CD14-positive monocyte (primary cell): ENCODE data around the gene OPN4. TPM values are rescaled to one million over a fixed set of nuclear protein-coding genes. Genes with fewer than 3 reads are reported as not detected.
A peak's percentile ranks its signal among the peaks of the same experiment; 100 is the strongest.

Experiments used
- DNase-seq, 3 donors: peaks; one replicate each; pipeline ENCODE4 v3.0.0-alpha.2; 2011 to 2022
- H2AFZ ChIP-seq: 2 replicates; pipeline ENCODE4 v1.6.0; 2012; ENCODE audit warnings: mild to moderate bottlenecking, low read depth, low read length, inconsistent platforms; ENCODE audit not compliant: insufficient read depth, poor library complexity, severe bottlenecking
- H3K27ac ChIP-seq, 2 donors: 1 replicate in 1 of 2; 2 replicates in 1 of 2; pipeline ENCODE4 v1.5.1; 2012 to 2013; ENCODE audit warnings: low read length in 2 of 2, control low read depth in 1 of 2, inconsistent platforms in 1 of 2, low read depth in 1 of 2, mild to moderate bottlenecking in 1 of 2
- H3K27me3 ChIP-seq, 2 donors: one replicate each; pipeline versions ENCODE4 v1.6.0 to v1.6.1; 2011 to 2013; ENCODE audit warnings: low read length in 2 of 2; ENCODE audit not compliant: control insufficient read depth in 2 of 2, insufficient read depth in 2 of 2
- H3K36me3 ChIP-seq, 2 donors: replicated peaks in 1 of 2; 1 replicate in 1 of 2; 2 replicates in 1 of 2; pipeline versions ENCODE4 v1.5.1 to v1.6.1; 2012 to 2013; ENCODE audit warnings: low read length in 2 of 2, control low read depth in 1 of 2, inconsistent platforms in 1 of 2, mild to moderate bottlenecking in 1 of 2; ENCODE audit not compliant: insufficient read depth in 2 of 2, control insufficient read depth in 1 of 2
- H3K4me1 ChIP-seq, 2 donors: 1 replicate in 1 of 2; 2 replicates in 1 of 2; pipeline versions ENCODE4 v1.5.1 to v1.6.1; 2012 to 2013; ENCODE audit warnings: low read length in 2 of 2, control low read depth in 1 of 2, inconsistent platforms in 1 of 2, mild to moderate bottlenecking in 1 of 2, moderate library complexity in 1 of 2; ENCODE audit not compliant: insufficient read depth in 2 of 2, control insufficient read depth in 1 of 2
- H3K4me2 ChIP-seq: replicated peaks from 2 replicates; pipeline ENCODE3; 2012; ENCODE audit warnings: low read length, moderate library complexity, mild to moderate bottlenecking; ENCODE audit not compliant: poor library complexity, severe bottlenecking; ENCODE audit errors: extremely low read depth
- H3K4me3 ChIP-seq, 3 experiments: fragments of 200-600 bp in 1 of 3; sonication (generic) in 1 of 3; replicated peaks in 1 of 3; 1 replicate in 2 of 3; 2 replicates in 1 of 3; pipeline ENCODE4 v1.5.1; 2011 to 2013; ENCODE audit warnings: low read length in 3 of 3, mild to moderate bottlenecking in 3 of 3, control low read depth in 2 of 3, low read depth in 2 of 3, inconsistent platforms in 1 of 3, moderate library complexity in 1 of 3
- H3K79me2 ChIP-seq: 2 replicates; pipeline ENCODE4 v1.6.0; 2012; ENCODE audit warnings: mild to moderate bottlenecking, control low read depth, inconsistent platforms, low read length, moderate library complexity; ENCODE audit not compliant: insufficient read depth
- H3K9ac ChIP-seq: 2 replicates; pipeline ENCODE4 v1.6.0; 2017; ENCODE audit warnings: low read length, mild to moderate bottlenecking; ENCODE audit not compliant: insufficient read depth, poor library complexity, severe bottlenecking
- H3K9me3 ChIP-seq, 2 donors: replicated peaks in 1 of 2; 1 replicate in 1 of 2; 2 replicates in 1 of 2; pipeline versions ENCODE4 v1.5.1 to v1.6.1; 2012 to 2013; ENCODE audit warnings: low read length in 2 of 2, control low read depth in 1 of 2; ENCODE audit not compliant: control insufficient read depth in 1 of 2, insufficient read depth in 1 of 2
- H4K20me1 ChIP-seq: 2 replicates; pipeline ENCODE4 v1.6.0; 2012; ENCODE audit warnings: mild to moderate bottlenecking, low read length, control low read depth, moderate library complexity; ENCODE audit not compliant: insufficient read depth
- H3K27ac Mint-ChIP-seq, 7 donors: one replicate each; pipeline ENCODE4 v1.8.0; 2020; ENCODE audit warnings: mild to moderate bottlenecking in 7 of 7, mixed read lengths in 7 of 7, moderate library complexity in 6 of 7, inconsistent platforms in 2 of 7
- H3K27me3 Mint-ChIP-seq, 3 donors: one replicate each; pipeline ENCODE4 v1.8.0; 2021 to 2022; ENCODE audit warnings: low read depth in 3 of 3, mild to moderate bottlenecking in 3 of 3, mixed read lengths in 3 of 3, moderate library complexity in 3 of 3, inconsistent platforms in 1 of 3
- H3K36me3 Mint-ChIP-seq, 2 donors: one replicate each; pipeline ENCODE4 v1.8.0; 2020; ENCODE audit warnings: mixed read lengths in 2 of 2, inconsistent platforms in 1 of 2, mild to moderate bottlenecking in 1 of 2
- H3K4me1 Mint-ChIP-seq: one replicate; pipeline ENCODE4 v1.8.0; 2020; ENCODE audit warnings: mild to moderate bottlenecking, mixed read lengths
- H3K4me3 Mint-ChIP-seq, 2 donors: one replicate each; pipeline ENCODE4 v1.8.0; 2020; ENCODE audit warnings: mild to moderate bottlenecking in 2 of 2, mixed read lengths in 2 of 2, moderate library complexity in 1 of 2
- H3K9me3 Mint-ChIP-seq, 7 donors: one replicate each; pipeline ENCODE4 v1.8.0; 2020 to 2022; ENCODE audit warnings: mixed read lengths in 7 of 7, mild to moderate bottlenecking in 6 of 7, moderate library complexity in 6 of 7, inconsistent platforms in 2 of 7
- WGBS: methylation state at CpG from one replicate; pipeline ENCODE4 v1.1.5; 2013; ENCODE audit warnings: missing lambda C conversion rate; ENCODE audit not compliant: insufficient coverage; 5-methylcytosine and 5-hydroxymethylcytosine counted together
- intact Hi-C, 2 donors: fragments of 100-400 bp; cut with micrococcal nuclease; formaldehyde crosslinking; loops; one replicate each; pipeline versions ENCODE4 v1.15.0 to v1.15.1; 2023
- polyA plus RNA-seq, 3 donors: library from polyadenylated mRNA; depleted of rRNA in 1 of 3; unstranded in 2 of 3; stranded (reverse) in 1 of 3; fragments of 300-500 nt in 2 of 3; fragments of >200 nt in 1 of 3; fragmentation: Illumina TruSeq in 2 of 3; gene quantifications; 1 replicate in 2 of 3; 2 replicates in 1 of 3; pipeline ENCODE4 v1.2.3, GENCODE V29; 2012 to 2021
- TF ChIP-seq, protein P1 (sequence below): fragments of 200-600 bp; IDR thresholded peaks from one replicate; pipeline ENCODE4 v1.8.0; 2022; ENCODE audit warnings: antibody characterized with exemption, mild to moderate bottlenecking

The OPN4 gene
- polyA plus RNA-seq, 3 donors = not detected

DNA sequence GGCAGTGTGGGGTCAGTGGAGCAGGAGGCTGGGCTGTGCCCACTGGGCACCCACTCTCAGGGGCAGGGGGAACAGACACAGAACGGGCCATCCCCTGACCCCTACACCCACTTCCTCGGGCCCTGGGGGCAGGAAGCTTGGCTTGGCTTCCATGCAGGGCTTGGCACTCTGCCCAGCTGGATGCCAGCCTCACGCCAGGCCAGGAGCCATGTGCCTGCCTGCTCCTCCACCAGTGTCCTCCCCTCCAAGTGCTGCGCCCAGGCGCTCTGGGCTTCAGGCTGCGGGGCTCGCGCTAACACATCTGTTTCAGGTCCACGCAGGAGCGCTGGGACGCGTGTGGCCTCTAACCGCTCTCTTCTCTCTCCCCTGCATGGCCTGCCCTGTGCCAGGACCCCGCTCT lies 26.7 kb downstream of the OPN4 start:
- Histone ChIP-seq H2AFZ (no peak overlapping the region), H3K36me3 (no peaks in the 10 kb centered on the region), H4K20me1 (no peaks in the 10 kb centered on the region), H3K9me3 (no peaks in the 10 kb centered on the region), H3K4me1 (no peaks in the 10 kb centered on the region), H3K9ac (no peak overlapping the region), H3K79me2 (no peaks in the 10 kb centered on the region), H3K4me3 (no peak overlapping the region), H3K27ac (no peak overlapping the region), H3K27me3 (no peaks in the 10 kb centered on the region), H3K4me2 (no peak overlapping the region)
- peaks cover 4% of the 10 kb centered on the region for H3K4me1 Mint-ChIP-seq
- no peak for DNase-seq
- H3K4me3 Mint-ChIP-seq = no peak overlapping the region
- peaks cover 2 to 5% (median 2%) of the 10 kb centered on the region in 3 donors for H3K27me3 Mint-ChIP-seq
- TF ChIP-seq, protein P1, sequence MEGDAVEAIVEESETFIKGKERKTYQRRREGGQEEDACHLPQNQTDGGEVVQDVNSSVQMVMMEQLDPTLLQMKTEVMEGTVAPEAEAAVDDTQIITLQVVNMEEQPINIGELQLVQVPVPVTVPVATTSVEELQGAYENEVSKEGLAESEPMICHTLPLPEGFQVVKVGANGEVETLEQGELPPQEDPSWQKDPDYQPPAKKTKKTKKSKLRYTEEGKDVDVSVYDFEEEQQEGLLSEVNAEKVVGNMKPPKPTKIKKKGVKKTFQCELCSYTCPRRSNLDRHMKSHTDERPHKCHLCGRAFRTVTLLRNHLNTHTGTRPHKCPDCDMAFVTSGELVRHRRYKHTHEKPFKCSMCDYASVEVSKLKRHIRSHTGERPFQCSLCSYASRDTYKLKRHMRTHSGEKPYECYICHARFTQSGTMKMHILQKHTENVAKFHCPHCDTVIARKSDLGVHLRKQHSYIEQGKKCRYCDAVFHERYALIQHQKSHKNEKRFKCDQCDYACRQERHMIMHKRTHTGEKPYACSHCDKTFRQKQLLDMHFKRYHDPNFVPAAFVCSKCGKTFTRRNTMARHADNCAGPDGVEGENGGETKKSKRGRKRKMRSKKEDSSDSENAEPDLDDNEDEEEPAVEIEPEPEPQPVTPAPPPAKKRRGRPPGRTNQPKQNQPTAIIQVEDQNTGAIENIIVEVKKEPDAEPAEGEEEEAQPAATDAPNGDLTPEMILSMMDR = no peak
- WGBS = 67% methylated on average over 14 of the region's 14 CpGs
- peaks cover 0 to 3% (median 0%) of the 10 kb centered on the region in 7 donors for H3K9me3 Mint-ChIP-seq
- no peaks in the 10 kb centered on the region for H3K36me3 Mint-ChIP-seq
- no peak overlapping the region for H3K27ac Mint-ChIP-seq
- intact Hi-C loops = no loop called here

DNA sequence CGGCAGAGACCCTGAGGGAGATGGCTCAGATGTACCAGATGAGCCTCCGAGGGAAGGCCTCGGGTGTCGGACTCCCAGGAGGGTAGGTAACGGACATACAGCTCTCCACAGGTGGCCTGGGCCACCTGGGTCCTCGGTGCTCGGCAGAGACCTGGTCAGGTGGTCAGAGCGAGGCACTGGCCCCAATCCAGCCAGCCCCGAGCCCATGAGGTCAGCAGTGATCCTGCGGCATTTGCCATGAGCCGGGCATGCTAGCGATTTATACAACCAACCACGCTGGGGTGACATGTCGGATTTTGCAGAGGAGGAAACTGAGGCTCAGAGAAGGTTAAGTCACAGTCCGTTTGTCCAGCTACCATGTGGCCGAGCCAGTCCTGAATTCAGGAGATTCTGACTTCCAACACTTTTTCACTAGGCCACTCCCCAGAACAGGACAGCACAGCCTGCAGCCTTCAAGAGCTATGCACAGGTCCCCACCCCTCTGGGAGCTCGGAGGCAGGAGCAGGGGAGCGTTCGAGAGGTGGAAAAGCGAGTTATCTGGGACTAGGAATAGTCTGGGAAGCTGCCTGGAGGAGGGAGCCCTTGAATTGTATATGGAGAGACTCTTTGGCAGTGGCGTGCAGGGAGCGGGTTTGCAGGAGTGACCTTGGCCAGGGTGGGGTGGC lies 27.5 kb downstream of the OPN4 start:
- Histone ChIP-seq H2AFZ (no peak overlapping the region), H3K27me3 (no peaks in the 10 kb centered on the region), H3K79me2 (no peaks in the 10 kb centered on the region), H3K9ac (no peak overlapping the region), H3K4me2 (no peak overlapping the region), H3K36me3 (no peaks in the 10 kb centered on the region), H3K4me1 (no peaks in the 10 kb centered on the region), H3K9me3 (no peaks in the 10 kb centered on the region), H3K4me3 (no peak overlapping the region), H4K20me1 (no peaks in the 10 kb centered on the region), H3K27ac (no peak overlapping the region)
- DNase-seq = no peak
- 88% methylated on average over 19 of the region's 22 CpGs for WGBS
- Mint-ChIP-seq H3K27ac (peak overlapping the region in 1 of 7 donors; percentile 31), H3K9me3 (peaks cover 0 to 3% (median 0%) of the 10 kb centered on the region in 7 donors), H3K27me3 (peaks cover 2 to 7% (median 5%) of the 10 kb centered on the region in 3 donors), H3K36me3 (no peaks in the 10 kb centered on the region), H3K4me1 (peaks cover 4% of the 10 kb centered on the region), H3K4me3 (no peak overlapping the region)
- intact Hi-C loops = no loop called here
- TF ChIP-seq, protein P1 = no peak
